Retinal pigment epithelial cell (primary cell): ENCODE data around the gene SPRY1.

ENCODE experiments used
- DNase-seq: peaks from one replicate; pipeline ENCODE4 v3.0.0-alpha.2; 2010; ENCODE audit warnings: low read depth
- H3K4me3 ChIP-seq: 2 replicates; pipeline ENCODE4 v1.5.1; 2011; ENCODE audit warnings: mild to moderate bottlenecking, low read length, control low read depth, moderate library complexity
- CTCF ChIP-seq: conservative IDR thresholded peaks from 2 replicates; pipeline ENCODE4 v1.5.1; 2011; ENCODE audit warnings: low read depth, low read length, control low read depth, inconsistent platforms

SPRY1 gene

GRCh38 chr4:123366144-123366748 is 30.3 kb upstream of the SPRY1 start:
- no peak for TF ChIP-seq CTCF
- no peak for DNase-seq

GRCh38 chr4:123378794-123379193 is 17.8 kb upstream of the SPRY1 start:
- TF ChIP-seq CTCF = no peak
- no peak for DNase-seq
- no peak overlapping the region for H3K4me3 ChIP-seq

More at GRCh38 chr4:123366144-123366748, 30.3 kb upstream of the SPRY1 start:
- H3K4me3 ChIP-seq = no peak overlapping the region

GRCh38 chr4:123379392-123379791 is 17.2 kb upstream of the SPRY1 start:
- no peak for DNase-seq
- H3K4me3 ChIP-seq = no peak overlapping the region
- no peak for TF ChIP-seq CTCF

- no peak for TF ChIP-seq CTCF
- DNase-seq = no peak
- H3K4me3 ChIP-seq = no peak overlapping the region
Observed at GRCh38 chr4:123380728-123381716, 15.6 kb upstream of the SPRY1 start.

- DNase-seq = no peak
- no peak overlapping the region for H3K4me3 ChIP-seq
- no peak for TF ChIP-seq CTCF
Observed at GRCh38 chr4:123381996-123382395, 14.6 kb upstream of the SPRY1 start.

- DNase-seq = no peak
- no peak overlapping the region for H3K4me3 ChIP-seq
- TF ChIP-seq CTCF = no peak
Observed at GRCh38 chr4:123383566-123383965, 13.0 kb upstream of the SPRY1 start.
